Psoas muscle (tissue), 8 donors: ENCODE results near the gene GGTLC2. TPM values are rescaled to one million over a fixed set of nuclear protein-coding genes. Genes with fewer than 3 reads are reported as not detected.
"Not testable (repeated sequence)": the region's sequence is repeated elsewhere in the genome, so short reads cannot be mapped to it uniquely, and the experiment has no call there.

ENCODE experiments used
- ATAC-seq, 4 donors: fragments of 200-7000 bp; cut with Tn5 transposase; one replicate each; pipeline ENCODE4 v1.9.1; 2020; ENCODE audit warnings: moderate library complexity in 3 of 4, mild to moderate bottlenecking in 2 of 4
- DNase-seq, 2 donors: peaks; one replicate each; pipeline ENCODE4 v3.0.0-alpha.2; 2020
- H3K27ac ChIP-seq: fragments of 200-600 bp; one replicate; pipeline ENCODE4 v1.8.0; 2022
- H3K27me3 ChIP-seq, 3 donors: fragments of 200-600 bp in 1 of 3; one replicate each; pipeline versions ENCODE4 v1.6.1 to v1.8.0; 2013 to 2022; ENCODE audit warnings: low read length in 2 of 3, mild to moderate bottlenecking in 2 of 3, moderate library complexity in 1 of 3; ENCODE audit not compliant: insufficient read depth in 3 of 3
- H3K36me3 ChIP-seq, 2 donors: fragments of 200-600 bp in 1 of 2; one replicate each; pipeline versions ENCODE4 v1.6.1 to v1.8.0; 2013 to 2022; ENCODE audit warnings: low read depth in 1 of 2, mild to moderate bottlenecking in 1 of 2, moderate library complexity in 1 of 2; ENCODE audit not compliant: insufficient read depth in 1 of 2
- H3K4me1 ChIP-seq: fragments of 200-600 bp; one replicate; pipeline ENCODE4 v1.8.0; 2022
- H3K4me3 ChIP-seq: fragments of 200-600 bp; one replicate; pipeline ENCODE4 v1.8.0; 2022; ENCODE audit warnings: mild to moderate bottlenecking
- H3K9me3 ChIP-seq: fragments of 200-600 bp; one replicate; pipeline ENCODE4 v1.8.0; 2022
- CTCF ChIP-seq: fragments of 200-600 bp; IDR thresholded peaks from one replicate; pipeline ENCODE4 v1.8.0; 2022; ENCODE audit warnings: antibody characterized with exemption
- WGBS, 3 donors: extraction: QIAGEN DNeasy Blood & Tissue Kit; methylation state at CpG; one replicate each; pipeline versions ENCODE4 v1.1.6 to v1.1.7; 2013; 5-methylcytosine and 5-hydroxymethylcytosine counted together
- intact Hi-C, 2 donors: fragments of 100-400 bp; cut with DNase I; formaldehyde crosslinking; loops; one replicate each; pipeline versions ENCODE4 v1.11.0 to v1.14.2; 2022
- polyA plus RNA-seq, 3 donors: library from polyadenylated mRNA; stranded (reverse); fragments of 200-250 nt; gene quantifications; one replicate each; pipeline ENCODE4 v1.2.3, GENCODE V29; 2013
- total RNA-seq, 4 donors: library from RNA; stranded (reverse); fragmentation: NEBNext Ultra II Directional in 2 of 4; extraction: Animal tissue kit (Norgen Biotek cat#: 25700) in 2 of 4; gene quantifications; one replicate each; pipeline versions ENCODE4 v1.2.1 to v1.2.4, GENCODE V29; 2021 to 2023
- donor health status: healthy with polysubstance abuse.
- donor health status: DM: no; HTN: no; CAD: no; lungs with moderate emphysema.
- donor health status: Bipolar disorder and iron deficiency.
- donor health status: healthy.
- donor health status: DM: yes; HTN: yes; CAD: no.
- donor health status: DM: no; HTN: no; CAD: no.
- donor health status: DM: no; HTN: no; CAD: no.
- donor health status: DM: yes; HTN: yes; CAD: no.

GGTLC2 gene
- total and polyA plus RNA-seq, 7 donors, result not detected

- TF ChIP-seq CTCF, result peak; percentile 36
- H3K36me3 ChIP-seq, ATAC-seq, H3K27ac ChIP-seq, H3K4me1 ChIP-seq, intact Hi-C loops, DNase-seq, H3K27me3 ChIP-seq, H3K9me3 ChIP-seq, H3K4me3 ChIP-seq: not testable (repeated sequence)
- 4 to 47% (median 20%) methylated on average over 5 to 12 of the region's 12 CpGs for whole genome bisulfite sequencing, 3 donors
These were observed 3.5 kb downstream of the GGTLC2 start for GRCh38 chr22:22647952-22648351.

GRCh38 chr22:22648863-22649536 lies 4.6 kb downstream of the GGTLC2 start:
- not testable (repeated sequence) for DNase-seq

GRCh38 chr22:22649761-22650160 lies 5.3 kb downstream of the GGTLC2 start:
- intact Hi-C loops, result not testable (repeated sequence)

More at GRCh38 chr22:22648863-22649536, 4.6 kb downstream of the GGTLC2 start:
- H3K36me3 ChIP-seq, H3K9me3 ChIP-seq, H3K4me3 ChIP-seq, H3K27me3 ChIP-seq, H3K4me1 ChIP-seq, H3K27ac ChIP-seq, ATAC-seq, intact Hi-C loops: not testable (repeated sequence)
- WGBS, 3 donors, result 92 to 97% (median 97%) methylated on average over 6 of the region's 9 CpGs

GRCh38 chr22:22650398-22650797 lies 6.0 kb downstream of the GGTLC2 start:
- H3K27ac ChIP-seq, ATAC-seq, H3K36me3 ChIP-seq, H3K27me3 ChIP-seq, H3K4me3 ChIP-seq, H3K4me1 ChIP-seq, H3K9me3 ChIP-seq, DNase-seq, intact Hi-C loops: not testable (repeated sequence)
- WGBS, 3 donors, result 33 to 77% (median 37%) methylated on average over 3 to 6 of the region's 9 CpGs

More at GRCh38 chr22:22649761-22650160, 5.3 kb downstream of the GGTLC2 start:
- 45 to 88% (median 62%) methylated on average over 3 to 7 of the region's 8 CpGs for WGBS, 3 donors
- not testable (repeated sequence) for H3K27me3 ChIP-seq, H3K36me3 ChIP-seq, H3K4me1 ChIP-seq, ATAC-seq, H3K9me3 ChIP-seq, H3K4me3 ChIP-seq, DNase-seq, H3K27ac ChIP-seq

- H3K27ac ChIP-seq, H3K4me1 ChIP-seq, intact Hi-C loops, H3K27me3 ChIP-seq, ATAC-seq, H3K9me3 ChIP-seq, H3K4me3 ChIP-seq, H3K36me3 ChIP-seq: not testable (repeated sequence)
- DNase-seq, result peak in 1 of 2 donors; percentile 21
- WGBS, 3 donors, result 37 to 53% (median 51%) methylated on average over 2 to 7 of the region's 8 CpGs
These were observed 6.5 kb downstream of the GGTLC2 start for GRCh38 chr22:22650803-22651515.

GRCh38 chr22:22651593-22651992 lies 7.2 kb downstream of the GGTLC2 start:
- H3K4me1 ChIP-seq, intact Hi-C loops, H3K9me3 ChIP-seq, ATAC-seq, H3K27me3 ChIP-seq, H3K27ac ChIP-seq, H3K36me3 ChIP-seq, H3K4me3 ChIP-seq: not testable (repeated sequence)
- WGBS, 3 donors, result 6 to 19% (median 14%) methylated on average over 3 to 10 of the region's 10 CpGs
- peak in 1 of 2 donors; percentile 52 for DNase-seq

GRCh38 chr22:22652102-22652501 lies 7.7 kb downstream of the GGTLC2 start:
- H3K36me3 ChIP-seq, H3K27me3 ChIP-seq, H3K4me3 ChIP-seq, intact Hi-C loops, H3K4me1 ChIP-seq, ATAC-seq, DNase-seq, H3K9me3 ChIP-seq, H3K27ac ChIP-seq: not testable (repeated sequence)
- 16 to 31% (median 22%) methylated on average over 11 to 12 of the region's 12 CpGs for WGBS, 3 donors

- H3K36me3 ChIP-seq, H3K4me1 ChIP-seq, H3K4me3 ChIP-seq, H3K27ac ChIP-seq, intact Hi-C loops, ATAC-seq, DNase-seq, H3K9me3 ChIP-seq: not testable (repeated sequence)
- 75 to 92% (median 81%) methylated on average over 5 to 6 of the region's 6 CpGs for WGBS, 3 donors
- H3K27me3 ChIP-seq, result peaks cover 0 to 13% (median 2%) of the 10 kb centered on the region in 3 donors
These were observed 8.2 kb downstream of the GGTLC2 start for GRCh38 chr22:22652573-22652972.

- ATAC-seq, H3K4me1 ChIP-seq, H3K4me3 ChIP-seq, H3K27ac ChIP-seq, H3K36me3 ChIP-seq, H3K9me3 ChIP-seq, DNase-seq, intact Hi-C loops: not testable (repeated sequence)
- peaks cover 0 to 16% (median 2%) of the 10 kb centered on the region in 3 donors for H3K27me3 ChIP-seq
- WGBS, 3 donors, result 35 to 68% methylated on average over 2 to 7 of the region's 13 CpGs; no CpG with 5 or more reads in 1 of the 3 donors
These were observed 9.4 kb downstream of the GGTLC2 start for GRCh38 chr22:22653677-22654381.
